SH-SY5Y (cell line): ENCODE data around the gene NKG7.

ENCODE experiments used
- GATA2 ChIP-seq: IDR thresholded peaks from 2 replicates; pipeline ENCODE4 v1.6.1; 2011; ENCODE audit warnings: mild to moderate bottlenecking, low read depth, low read length
- GATA3 ChIP-seq: IDR thresholded peaks from 2 replicates; pipeline ENCODE4 v1.6.1; 2011; ENCODE audit warnings: low read depth, mild to moderate bottlenecking, low read length, moderate library complexity

DNA sequence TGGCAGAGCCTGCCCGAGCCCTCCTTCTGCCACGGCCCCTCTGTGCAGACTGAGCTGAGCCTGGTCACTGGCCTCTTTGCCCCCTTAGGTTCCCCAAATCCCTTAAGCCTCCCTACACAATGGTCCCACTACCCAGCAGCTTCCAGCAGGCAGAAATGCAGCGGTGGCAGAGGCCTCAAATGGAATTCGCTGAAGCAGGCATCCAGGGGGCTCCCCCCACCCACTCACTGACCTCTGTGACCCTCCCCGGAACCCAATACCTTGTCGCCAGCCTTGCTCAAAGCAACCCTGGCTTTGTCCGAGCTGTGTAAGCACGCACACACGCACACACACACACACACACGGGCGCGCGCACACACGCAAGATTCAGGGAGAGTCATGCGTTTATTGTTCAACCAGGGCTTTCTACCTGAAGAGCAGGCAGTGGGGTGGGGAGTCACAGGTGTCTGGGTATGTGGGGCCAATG, 15.5 kb upstream of the NKG7 start, which contains the start of gene LIM2:
- TF ChIP-seq GATA3 (no peak), GATA2 (no peak)
